H1 (cell line): ENCODE results near the gene CYP2W1.

Source experiments
- ASH2L ChIP-seq: fragments of 200-600, 300-600 bp; sonication (generic); IDR thresholded peaks from one replicate; pipeline ENCODE4 v1.7.1; 2017; ENCODE audit warnings: low read length
- BACH1 ChIP-seq: IDR thresholded peaks from 2 replicates; pipeline ENCODE4 v1.6.1; 2012; ENCODE audit warnings: low read length, improper control_type of control experiment
- EZH2 ChIP-seq: fragments of 200-600 bp; sonication (generic); IDR thresholded peaks from 2 replicates; pipeline ENCODE4 v1.7.1; 2012; ENCODE audit warnings: low read depth, mild to moderate bottlenecking, moderate library complexity, low read length, inconsistent platforms; ENCODE audit not compliant: severe bottlenecking
- POLR2A ChIP-seq, 2 experiments: IDR thresholded peaks; 1 replicate in 1 of 2; 2 replicates in 1 of 2; pipeline ENCODE4 v1.6.1; 2011; ENCODE audit warnings: low read depth in 2 of 2, low read length in 2 of 2, mild to moderate bottlenecking in 2 of 2; ENCODE audit errors: control extremely low read depth in 1 of 2
- SUZ12 ChIP-seq: fragments of 200-600 bp; sonication (generic); IDR thresholded peaks from 2 replicates; pipeline ENCODE4 v1.6.1; 2012; ENCODE audit warnings: mild to moderate bottlenecking, inconsistent platforms, low read length, moderate library complexity, mixed read lengths
- TEAD4 ChIP-seq: IDR thresholded peaks from 2 replicates; pipeline ENCODE4 v1.6.1; 2012; ENCODE audit warnings: low read depth, low read length, inconsistent platforms, mixed read lengths
- TF ChIP-seq, protein P1 (sequence below), 3 experiments: IDR thresholded peaks; 1 replicate in 2 of 3; 2 replicates in 1 of 3; pipeline versions ENCODE4 v1.5.1 to v1.6.1; 2011; ENCODE audit warnings: low read length in 3 of 3, mild to moderate bottlenecking in 3 of 3, inconsistent platforms in 2 of 3, low read depth in 1 of 3, moderate library complexity in 1 of 3; ENCODE audit not compliant: insufficient read depth in 1 of 3; ENCODE audit errors: control extremely low read depth in 1 of 3

GRCh38 chr7:999941-1000935, 17.3 kb downstream of the CYP2W1 start:
- TF ChIP-seq EZH2 (no peak), TEAD4 (no peak), POLR2A (IDR thresholded peaks at IDR 0.05; ENCODE audit: control extremely low read depth in 1 of 2, low read depth in 2 of 2, low read length in 2 of 2) (no peak), ASH2L (no peak), BACH1 (no peak), SUZ12 (no peak)
- TF ChIP-seq, protein P1, sequence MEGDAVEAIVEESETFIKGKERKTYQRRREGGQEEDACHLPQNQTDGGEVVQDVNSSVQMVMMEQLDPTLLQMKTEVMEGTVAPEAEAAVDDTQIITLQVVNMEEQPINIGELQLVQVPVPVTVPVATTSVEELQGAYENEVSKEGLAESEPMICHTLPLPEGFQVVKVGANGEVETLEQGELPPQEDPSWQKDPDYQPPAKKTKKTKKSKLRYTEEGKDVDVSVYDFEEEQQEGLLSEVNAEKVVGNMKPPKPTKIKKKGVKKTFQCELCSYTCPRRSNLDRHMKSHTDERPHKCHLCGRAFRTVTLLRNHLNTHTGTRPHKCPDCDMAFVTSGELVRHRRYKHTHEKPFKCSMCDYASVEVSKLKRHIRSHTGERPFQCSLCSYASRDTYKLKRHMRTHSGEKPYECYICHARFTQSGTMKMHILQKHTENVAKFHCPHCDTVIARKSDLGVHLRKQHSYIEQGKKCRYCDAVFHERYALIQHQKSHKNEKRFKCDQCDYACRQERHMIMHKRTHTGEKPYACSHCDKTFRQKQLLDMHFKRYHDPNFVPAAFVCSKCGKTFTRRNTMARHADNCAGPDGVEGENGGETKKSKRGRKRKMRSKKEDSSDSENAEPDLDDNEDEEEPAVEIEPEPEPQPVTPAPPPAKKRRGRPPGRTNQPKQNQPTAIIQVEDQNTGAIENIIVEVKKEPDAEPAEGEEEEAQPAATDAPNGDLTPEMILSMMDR (IDR thresholded peaks at IDR 0.05; ENCODE audit: control extremely low read depth in 1 of 3, insufficient read depth in 1 of 3, low read depth in 1 of 3, low read length in 3 of 3) = no peak
